ENCODE measurements around the gene RASGRF2.

The RASGRF2 gene

GRCh38 chr5:81238460-81238859, 278.3 kb downstream of the RASGRF2 start:
- Histone ChIP-seq H3K36me3 (ENCODE audit: control insufficient read depth in 2 of 2, insufficient read depth in 2 of 2, low read length in 2 of 2) (peaks cover 0 to 4% of the 10 kb centered on the region in 2 donors), H3K9ac (ENCODE audit: low read length in 2 of 2) (no peak overlapping the region), H3K9me3 (ENCODE audit: control insufficient read depth in 2 of 2, low read length in 2 of 2) (no peaks in the 10 kb centered on the region), H3K4me1 (ENCODE audit: control insufficient read depth, insufficient read depth, low read length) (peaks cover 30% of the 10 kb centered on the region), H3K27me3 (ENCODE audit: control insufficient read depth in 1 of 2, insufficient read depth in 2 of 2, low read length in 2 of 2) (no peaks in the 10 kb centered on the region), H3K4me3 (ENCODE audit: low read length in 2 of 2) (no peak overlapping the region), H3K27ac (ENCODE audit: low read length) (no peak overlapping the region)

- Histone ChIP-seq H3K4me1 (ENCODE audit: control insufficient read depth, insufficient read depth, low read length) (peaks cover 19% of the 10 kb centered on the region), H3K27me3 (ENCODE audit: control insufficient read depth in 1 of 2, insufficient read depth in 2 of 2, low read length in 2 of 2) (no peaks in the 10 kb centered on the region), H3K27ac (ENCODE audit: low read length) (no peak overlapping the region), H3K9ac (ENCODE audit: low read length in 2 of 2) (no peak overlapping the region), H3K36me3 (ENCODE audit: control insufficient read depth in 2 of 2, insufficient read depth in 2 of 2, low read length in 2 of 2) (peaks cover 0 to 4% of the 10 kb centered on the region in 2 donors), H3K4me3 (ENCODE audit: low read length in 2 of 2) (no peak overlapping the region), H3K9me3 (ENCODE audit: control insufficient read depth in 2 of 2, low read length in 2 of 2) (no peaks in the 10 kb centered on the region)
Observed at GRCh38 chr5:81239613-81240012, 279.4 kb downstream of the RASGRF2 start.

GRCh38 chr5:81241001-81241400, 280.8 kb downstream of the RASGRF2 start:
- Histone ChIP-seq H3K27me3 (ENCODE audit: control insufficient read depth in 1 of 2, insufficient read depth in 2 of 2, low read length in 2 of 2) (no peaks in the 10 kb centered on the region), H3K9me3 (ENCODE audit: control insufficient read depth in 2 of 2, low read length in 2 of 2) (no peaks in the 10 kb centered on the region), H3K36me3 (ENCODE audit: control insufficient read depth in 2 of 2, insufficient read depth in 2 of 2, low read length in 2 of 2) (peaks cover 0 to 4% of the 10 kb centered on the region in 2 donors), H3K27ac (ENCODE audit: low read length) (no peak overlapping the region), H3K4me3 (ENCODE audit: low read length in 2 of 2) (no peak overlapping the region), H3K4me1 (ENCODE audit: control insufficient read depth, insufficient read depth, low read length) (peaks cover 5% of the 10 kb centered on the region), H3K9ac (ENCODE audit: low read length in 2 of 2) (no peak overlapping the region)

GRCh38 chr5:81241961-81242648, 281.9 kb downstream of the RASGRF2 start:
- peaks cover 0 to 3% of the 10 kb centered on the region in 2 donors for H3K36me3 ChIP-seq (ENCODE audit: control insufficient read depth in 2 of 2, insufficient read depth in 2 of 2, low read length in 2 of 2)
- no peak overlapping the region for H3K4me3 ChIP-seq (ENCODE audit: low read length in 2 of 2)
- no peak overlapping the region for H3K9ac ChIP-seq (ENCODE audit: low read length in 2 of 2)
- no peak overlapping the region for H3K27ac ChIP-seq (ENCODE audit: low read length)
- H3K4me1 ChIP-seq (ENCODE audit: control insufficient read depth, insufficient read depth, low read length): peaks cover 10% of the 10 kb centered on the region
- no peaks in the 10 kb centered on the region for H3K27me3 ChIP-seq (ENCODE audit: control insufficient read depth in 1 of 2, insufficient read depth in 2 of 2, low read length in 2 of 2)
- no peaks in the 10 kb centered on the region for H3K9me3 ChIP-seq (ENCODE audit: control insufficient read depth in 2 of 2, low read length in 2 of 2)

GRCh38 chr5:81242906-81243436, 282.8 kb downstream of the RASGRF2 start:
- Histone ChIP-seq H3K27me3 (ENCODE audit: control insufficient read depth in 1 of 2, insufficient read depth in 2 of 2, low read length in 2 of 2) (no peaks in the 10 kb centered on the region), H3K4me1 (ENCODE audit: control insufficient read depth, insufficient read depth, low read length) (peaks cover 11% of the 10 kb centered on the region), H3K27ac (ENCODE audit: low read length) (no peak overlapping the region), H3K4me3 (ENCODE audit: low read length in 2 of 2) (no peak overlapping the region), H3K9ac (ENCODE audit: low read length in 2 of 2) (no peak overlapping the region), H3K9me3 (ENCODE audit: control insufficient read depth in 2 of 2, low read length in 2 of 2) (no peaks in the 10 kb centered on the region), H3K36me3 (ENCODE audit: control insufficient read depth in 2 of 2, insufficient read depth in 2 of 2, low read length in 2 of 2) (peaks cover 0 to 2% of the 10 kb centered on the region in 2 donors)

- H3K4me3 ChIP-seq (ENCODE audit: low read length in 2 of 2): no peak overlapping the region
- H3K27me3 ChIP-seq (ENCODE audit: control insufficient read depth in 1 of 2, insufficient read depth in 2 of 2, low read length in 2 of 2): no peaks in the 10 kb centered on the region
- H3K4me1 ChIP-seq (ENCODE audit: control insufficient read depth, insufficient read depth, low read length): peaks cover 14% of the 10 kb centered on the region
- H3K9ac ChIP-seq (ENCODE audit: low read length in 2 of 2): no peak overlapping the region
- H3K36me3 ChIP-seq (ENCODE audit: control insufficient read depth in 2 of 2, insufficient read depth in 2 of 2, low read length in 2 of 2): no peaks in the 10 kb centered on the region
- H3K27ac ChIP-seq (ENCODE audit: low read length): no peak overlapping the region
- H3K9me3 ChIP-seq (ENCODE audit: control insufficient read depth in 2 of 2, low read length in 2 of 2): no peaks in the 10 kb centered on the region
Observed at GRCh38 chr5:81244451-81244850, 284.3 kb downstream of the RASGRF2 start.

GRCh38 chr5:81245871-81246235, 285.7 kb downstream of the RASGRF2 start:
- no peaks in the 10 kb centered on the region for H3K27me3 ChIP-seq (ENCODE audit: control insufficient read depth in 1 of 2, insufficient read depth in 2 of 2, low read length in 2 of 2)
- no peak overlapping the region for H3K9ac ChIP-seq (ENCODE audit: low read length in 2 of 2)
- no peaks in the 10 kb centered on the region for H3K9me3 ChIP-seq (ENCODE audit: control insufficient read depth in 2 of 2, low read length in 2 of 2)
- no peaks in the 10 kb centered on the region for H3K36me3 ChIP-seq (ENCODE audit: control insufficient read depth in 2 of 2, insufficient read depth in 2 of 2, low read length in 2 of 2)
- H3K4me1 ChIP-seq (ENCODE audit: control insufficient read depth, insufficient read depth, low read length): peaks cover 11% of the 10 kb centered on the region
- H3K27ac ChIP-seq (ENCODE audit: low read length): no peak overlapping the region
- H3K4me3 ChIP-seq (ENCODE audit: low read length in 2 of 2): no peak overlapping the region

- H3K9me3 ChIP-seq (ENCODE audit: control insufficient read depth in 2 of 2, low read length in 2 of 2): no peaks in the 10 kb centered on the region
- peaks cover 11% of the 10 kb centered on the region for H3K4me1 ChIP-seq (ENCODE audit: control insufficient read depth, insufficient read depth, low read length)
- H3K9ac ChIP-seq (ENCODE audit: low read length in 2 of 2): no peak overlapping the region
- no peaks in the 10 kb centered on the region for H3K27me3 ChIP-seq (ENCODE audit: control insufficient read depth in 1 of 2, insufficient read depth in 2 of 2, low read length in 2 of 2)
- peaks cover 0 to 2% of the 10 kb centered on the region in 2 donors for H3K36me3 ChIP-seq (ENCODE audit: control insufficient read depth in 2 of 2, insufficient read depth in 2 of 2, low read length in 2 of 2)
- no peak overlapping the region for H3K27ac ChIP-seq (ENCODE audit: low read length)
- no peak overlapping the region for H3K4me3 ChIP-seq (ENCODE audit: low read length in 2 of 2)
Observed at GRCh38 chr5:81246697-81247096, 286.5 kb downstream of the RASGRF2 start.

GRCh38 chr5:81247441-81247972, 287.3 kb downstream of the RASGRF2 start:
- Histone ChIP-seq H3K27ac (ENCODE audit: low read length) (no peak overlapping the region), H3K27me3 (ENCODE audit: control insufficient read depth in 1 of 2, insufficient read depth in 2 of 2, low read length in 2 of 2) (no peaks in the 10 kb centered on the region), H3K4me3 (ENCODE audit: low read length in 2 of 2) (no peak overlapping the region), H3K36me3 (ENCODE audit: control insufficient read depth in 2 of 2, insufficient read depth in 2 of 2, low read length in 2 of 2) (peaks cover 0 to 9% of the 10 kb centered on the region in 2 donors), H3K9ac (ENCODE audit: low read length in 2 of 2) (no peak overlapping the region), H3K9me3 (ENCODE audit: control insufficient read depth in 2 of 2, low read length in 2 of 2) (no peaks in the 10 kb centered on the region), H3K4me1 (ENCODE audit: control insufficient read depth, insufficient read depth, low read length) (peaks cover 11% of the 10 kb centered on the region)

- H3K4me1 ChIP-seq (ENCODE audit: control insufficient read depth, insufficient read depth, low read length): peaks cover 11% of the 10 kb centered on the region
Observed at GRCh38 chr5:81249240-81249639, 289.1 kb downstream of the RASGRF2 start.

GRCh38 chr5:81250004-81250403, 289.8 kb downstream of the RASGRF2 start:
- Histone ChIP-seq H3K27me3 (ENCODE audit: control insufficient read depth in 1 of 2, insufficient read depth in 2 of 2, low read length in 2 of 2) (no peaks in the 10 kb centered on the region), H3K4me1 (ENCODE audit: control insufficient read depth, insufficient read depth, low read length) (peaks cover 11% of the 10 kb centered on the region), H3K36me3 (ENCODE audit: control insufficient read depth in 2 of 2, insufficient read depth in 2 of 2, low read length in 2 of 2) (peaks cover 7 to 28% of the 10 kb centered on the region in 2 donors), H3K27ac (ENCODE audit: low read length) (no peak overlapping the region), H3K9me3 (ENCODE audit: control insufficient read depth in 2 of 2, low read length in 2 of 2) (no peaks in the 10 kb centered on the region), H3K9ac (ENCODE audit: low read length in 2 of 2) (no peak overlapping the region), H3K4me3 (ENCODE audit: low read length in 2 of 2) (no peak overlapping the region)

More at GRCh38 chr5:81249240-81249639, 289.1 kb downstream of the RASGRF2 start:
- peaks cover under 1 to 20% of the 10 kb centered on the region in 2 donors for H3K36me3 ChIP-seq (ENCODE audit: control insufficient read depth in 2 of 2, insufficient read depth in 2 of 2, low read length in 2 of 2)
- no peaks in the 10 kb centered on the region for H3K9me3 ChIP-seq (ENCODE audit: control insufficient read depth in 2 of 2, low read length in 2 of 2)
- no peak overlapping the region for H3K4me3 ChIP-seq (ENCODE audit: low read length in 2 of 2)
- no peak overlapping the region for H3K9ac ChIP-seq (ENCODE audit: low read length in 2 of 2)
- H3K27me3 ChIP-seq (ENCODE audit: control insufficient read depth in 1 of 2, insufficient read depth in 2 of 2, low read length in 2 of 2): no peaks in the 10 kb centered on the region
- no peak overlapping the region for H3K27ac ChIP-seq (ENCODE audit: low read length)

Data from stomach smooth muscle (tissue), 2 donors.